T-cell (primary cell): Measurements from ENCODE around the gene ZNF133. TPM values are rescaled to one million over a fixed set of nuclear protein-coding genes. Genes with fewer than 3 reads are reported as not detected.
A peak's percentile ranks its signal among the peaks of the same experiment; 100 is the strongest.
"Not testable (repeated sequence)": the region's sequence is repeated elsewhere in the genome, so short reads cannot be mapped to it uniquely, and the experiment has no call there.

Experiments
- ATAC-seq, 4 experiments: fragments of 200-7000 bp in 3 of 4; fragments of 150-1000 bp in 1 of 4; cut with Tn5 transposase; replicated peaks in 1 of 4; 1 replicate in 3 of 4; 2 replicates in 1 of 4; pipeline ENCODE4 v1.10.0; 2021; ENCODE audit warnings: moderate library complexity in 3 of 4, mild to moderate bottlenecking in 2 of 4, moderate number of reproducible peaks in 1 of 4
- CTCF ChIA-PET, 2 donors: fragments of 300-600 bp; sonication (Branson Sonifier 250); formaldehyde crosslinking; loops; one replicate each; lab custom pipeline; 2022; ENCODE audit warnings: antibody characterized with exemption in 2 of 2; lab: Charles Lee
- POLR2A ChIA-PET, 2 donors: fragments of 300-600 bp; sonication (Branson Sonifier 250); formaldehyde crosslinking; loops; one replicate each; lab custom pipeline; 2022; ENCODE audit warnings: antibody characterized with exemption in 2 of 2; lab: Charles Lee
- DNase-seq, 35 experiments: peaks; one replicate each; pipeline versions ENCODE4 v3.0.0 to v3.0.0-alpha.2; 2013 to 2023
- H3K27ac ChIP-seq: one replicate; pipeline ENCODE4 v1.5.1; 2013; ENCODE audit warnings: low read length
- H3K27me3 ChIP-seq, 2 experiments: replicated peaks in 1 of 2; 1 replicate in 1 of 2; 2 replicates in 1 of 2; pipeline versions ENCODE4 v1.6.1 to v1.7.0; 2013; ENCODE audit warnings: low read length in 1 of 2, mixed read lengths in 1 of 2; ENCODE audit not compliant: control insufficient read depth in 2 of 2, insufficient read depth in 2 of 2; ENCODE audit errors: extremely low read depth in 1 of 2
- H3K36me3 ChIP-seq, 2 donors: 1 replicate in 1 of 2; 2 replicates in 1 of 2; pipeline versions ENCODE4 v1.6.1 to v1.7.0; 2013; ENCODE audit warnings: low read length in 1 of 2; ENCODE audit not compliant: control insufficient read depth in 2 of 2, insufficient read depth in 1 of 2; ENCODE audit errors: extremely low read depth in 1 of 2
- H3K4me1 ChIP-seq, 2 experiments: 1 replicate in 1 of 2; 2 replicates in 1 of 2; pipeline versions ENCODE4 v1.6.1 to v1.7.0; 2013; ENCODE audit warnings: low read length in 2 of 2, mixed read lengths in 1 of 2; ENCODE audit not compliant: insufficient read depth in 2 of 2, control insufficient read depth in 1 of 2; ENCODE audit errors: extremely low read depth in 1 of 2
- H3K4me3 ChIP-seq, 2 donors: 1 replicate in 1 of 2; 2 replicates in 1 of 2; pipeline versions ENCODE4 v1.5.1 to v1.7.0; 2013; ENCODE audit warnings: mild to moderate bottlenecking in 2 of 2, low read length in 1 of 2, moderate library complexity in 1 of 2; ENCODE audit not compliant: control insufficient read depth in 1 of 2; ENCODE audit errors: extremely low read depth in 1 of 2
- H3K9me3 ChIP-seq: 2 replicates; pipeline ENCODE4 v1.7.0; 2013
- H3K27ac Mint-ChIP-seq, 2 donors: one replicate each; pipeline ENCODE4 v1.8.0; 2020 to 2021; ENCODE audit warnings: mild to moderate bottlenecking in 2 of 2, mixed read lengths in 2 of 2
- H3K27me3 Mint-ChIP-seq, 2 donors: one replicate each; pipeline ENCODE4 v1.8.0; 2021 to 2022; ENCODE audit warnings: mixed read lengths in 2 of 2
- H3K36me3 Mint-ChIP-seq: one replicate; pipeline ENCODE4 v1.8.0; 2021; ENCODE audit warnings: mixed read lengths
- H3K4me1 Mint-ChIP-seq, 3 donors: one replicate each; pipeline ENCODE4 v1.8.0; 2020 to 2022; ENCODE audit warnings: mixed read lengths in 3 of 3, mild to moderate bottlenecking in 1 of 3
- H3K4me3 Mint-ChIP-seq, 3 donors: one replicate each; pipeline ENCODE4 v1.8.0; 2020 to 2022; ENCODE audit warnings: mild to moderate bottlenecking in 3 of 3, mixed read lengths in 3 of 3, moderate library complexity in 3 of 3
- H3K9me3 Mint-ChIP-seq, 3 donors: one replicate each; pipeline ENCODE4 v1.8.0; 2020 to 2022; ENCODE audit warnings: mixed read lengths in 3 of 3
- WGBS: methylation state at CpG from one replicate; pipeline ENCODE4 v1.1.5; 2013; ENCODE audit warnings: missing lambda C conversion rate; ENCODE audit not compliant: insufficient coverage; 5-methylcytosine and 5-hydroxymethylcytosine counted together
- total RNA-seq, 35 experiments: library from RNA in 6 of 35; stranded (reverse) in 6 of 35; fragments of 120-200 nt in 1 of 35; gene quantifications; one replicate each; pipeline versions ENCODE4 v1.2.1 to v1.2.4 and lab custom pipeline; 2013 to 2026

ZNF133 gene
- total RNA-seq, 5 donors from 2014 or later (not counting 1 experiment from before 2014, with no cell fraction given) = 6.8 to 14.6 (median 9.0) TPM

DNA sequence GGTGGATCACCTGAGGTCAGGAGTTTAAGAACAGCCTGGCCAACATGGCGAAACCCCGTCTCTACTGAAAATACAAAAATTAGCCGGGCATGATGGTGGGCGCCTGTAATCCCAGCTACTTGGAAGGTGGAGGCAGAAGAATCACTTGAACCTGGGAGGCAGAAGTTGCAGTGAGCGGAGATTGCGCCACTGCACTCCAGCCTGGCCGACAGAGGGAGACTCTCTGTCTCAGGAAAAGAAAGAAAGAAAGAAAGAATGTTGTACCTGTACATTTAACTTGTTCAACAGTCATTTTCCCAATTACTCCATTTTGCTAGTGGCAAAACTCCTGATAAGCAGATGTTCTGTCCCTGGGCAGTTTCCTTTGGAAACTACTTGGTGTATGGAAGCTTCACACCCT lies 12.4 kb upstream of the ZNF133 start:
- peaks cover 38 to 40% of the 10 kb centered on the region in 2 donors for H3K27me3 Mint-ChIP-seq
- H3K4me1 ChIP-seq, H3K9me3 ChIP-seq, H3K4me1 Mint-ChIP-seq, H3K27ac Mint-ChIP-seq, H3K27ac ChIP-seq, H3K36me3 Mint-ChIP-seq, H3K4me3 ChIP-seq, DNase-seq, H3K36me3 ChIP-seq, ATAC-seq, H3K27me3 ChIP-seq, H3K9me3 Mint-ChIP-seq, POLR2A ChIA-PET, H3K4me3 Mint-ChIP-seq: not testable (repeated sequence)
- WGBS = 86% methylated on average over 4 of the region's 7 CpGs
- CTCF ChIA-PET = interaction anchor here (0.6 to 1.4 kb wide), 3 partner anchors 8 to 157 kb away, joined by 4 to 5 read pairs (median 5); no protein-coding TSS in a partner anchor

DNA sequence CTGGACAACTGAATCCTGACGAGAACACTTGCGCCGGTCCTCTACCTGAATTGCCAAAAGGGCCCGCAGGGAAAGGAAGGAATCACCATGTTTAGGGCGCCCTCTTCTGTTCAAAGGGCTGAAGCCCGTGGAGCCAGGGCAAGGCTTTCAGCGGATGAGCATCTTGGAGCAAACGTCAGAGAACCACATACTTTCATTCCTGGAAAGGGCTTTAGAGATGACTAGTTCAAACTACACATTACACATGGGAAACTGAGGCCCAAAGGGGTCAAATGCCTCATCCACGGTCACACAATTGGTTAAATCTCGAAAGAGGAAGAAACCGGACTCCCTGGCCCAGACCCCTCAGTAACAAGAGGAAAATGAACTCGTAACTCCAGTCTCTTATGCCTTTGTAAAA lies 11.5 kb upstream of the ZNF133 start:
- DNase-seq (peak in 34 of 35 experiments; percentile 2 to 66 (median 28)), ATAC-seq (peak; percentile 30 to 63 (median 60))
- Mint-ChIP-seq H3K9me3 (no peaks in the 10 kb centered on the region), H3K27me3 (peaks cover 40% of the 10 kb centered on the region in 2 donors), H3K4me3 (no peak overlapping the region), H3K27ac (no peak overlapping the region), H3K36me3 (no peaks in the 10 kb centered on the region), H3K4me1 (peaks cover 0 to 3% (median 0%) of the 10 kb centered on the region in 3 donors)
- Histone ChIP-seq H3K27ac (no peak overlapping the region), H3K36me3 (no peaks in the 10 kb centered on the region), H3K4me3 (no peak overlapping the region), H3K4me1 (no peaks in the 10 kb centered on the region), H3K9me3 (no peaks in the 10 kb centered on the region), H3K27me3 (peaks cover 7 to 8% of the 10 kb centered on the region in 2 experiments)
- POLR2A ChIA-PET = no interaction called here
- CTCF ChIA-PET = interaction anchor here in 1 of 2 donors (1.4 kb wide), 2 partner anchors 9 kb away, joined by 5 read pairs; no protein-coding TSS in a partner anchor
- 7% methylated on average over 9 of the region's 12 CpGs for WGBS

DNA sequence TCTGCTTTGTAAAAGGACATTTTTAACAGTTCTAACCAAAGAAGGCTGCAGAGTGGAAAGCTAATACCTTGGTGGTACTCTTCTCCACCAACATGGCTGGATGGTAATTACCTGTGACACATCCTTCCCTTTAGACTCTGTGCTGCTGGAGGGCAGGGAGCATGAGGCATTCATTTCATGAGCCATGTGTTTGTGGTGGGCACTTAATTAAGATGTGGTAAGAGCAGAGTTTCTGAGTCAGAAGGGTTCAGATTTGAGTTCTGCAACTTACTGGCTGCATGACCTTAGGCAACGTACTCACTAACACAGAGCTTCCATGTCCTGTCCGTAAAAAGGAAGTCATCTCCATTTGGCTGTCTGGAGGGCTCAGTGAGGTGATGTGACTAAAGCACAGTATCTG lies 9.1 kb upstream of the ZNF133 start:
- Mint-ChIP-seq H3K4me1 (peaks cover 0 to 3% (median 0%) of the 10 kb centered on the region in 3 donors), H3K27ac (no peak overlapping the region), H3K9me3 (peaks cover 0 to 3% (median 0%) of the 10 kb centered on the region in 3 donors), H3K36me3 (no peaks in the 10 kb centered on the region), H3K27me3 (peaks cover 34 to 46% of the 10 kb centered on the region in 2 donors), H3K4me3 (no peak overlapping the region)
- no peak for ATAC-seq
- Histone ChIP-seq H3K27me3 (peaks cover 7 to 8% of the 10 kb centered on the region in 2 experiments), H3K9me3 (no peaks in the 10 kb centered on the region), H3K36me3 (no peaks in the 10 kb centered on the region), H3K4me1 (no peaks in the 10 kb centered on the region), H3K4me3 (no peak overlapping the region), H3K27ac (no peak overlapping the region)
- DNase-seq = no peak
- no CpG with 5 or more reads among the region's 2 CpGs for WGBS
- POLR2A ChIA-PET = no interaction called here
- CTCF ChIA-PET = interaction anchor here in 1 of 2 donors (0.6 kb wide), 1 partner anchor 138 kb away, joined by 4 read pairs; no protein-coding TSS in a partner anchor

DNA sequence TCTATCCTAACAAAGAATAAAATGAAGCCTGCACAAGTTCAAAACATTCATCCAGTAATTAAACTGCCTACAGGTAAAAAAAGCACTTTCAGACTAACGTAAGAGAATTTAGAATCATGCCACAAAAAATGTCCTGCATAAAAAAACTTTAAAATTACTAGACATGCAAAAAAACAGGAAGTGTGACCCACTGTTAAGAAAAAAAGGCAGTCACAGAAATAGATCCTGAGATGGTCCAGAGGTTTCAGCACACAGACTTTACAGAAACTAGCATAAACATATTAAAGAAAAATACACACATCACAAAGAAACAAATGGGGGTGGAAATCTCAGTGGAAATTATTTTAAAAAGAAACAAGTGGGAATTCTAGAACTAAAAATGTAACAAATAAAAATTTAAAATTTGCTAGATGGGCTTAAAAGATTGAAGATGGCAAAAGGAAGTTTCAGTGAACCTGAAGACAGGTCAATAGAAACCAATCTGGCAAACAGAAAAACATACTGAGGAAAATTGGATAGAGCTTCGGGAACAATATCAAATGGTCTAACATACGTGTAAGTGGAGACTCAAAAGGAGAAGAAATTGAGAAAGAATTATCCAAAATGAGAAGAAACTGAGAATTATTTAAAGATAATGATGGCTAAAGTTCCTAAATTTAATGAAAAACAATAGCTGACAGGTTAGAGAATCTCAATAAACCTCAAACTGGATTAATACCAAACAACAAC lies 3.4 kb upstream of the ZNF133 start:
- peaks cover 36 to 45% of the 10 kb centered on the region in 2 donors for H3K27me3 Mint-ChIP-seq
- H3K27ac Mint-ChIP-seq = no peak overlapping the region
- peaks cover 15 to 22% (median 21%) of the 10 kb centered on the region in 3 donors for H3K4me1 Mint-ChIP-seq
- H3K9me3 ChIP-seq = no peaks in the 10 kb centered on the region
- no peak for DNase-seq
- no peak for ATAC-seq
- peaks cover 3 to 6% of the 10 kb centered on the region in 2 experiments for H3K27me3 ChIP-seq
- no peak overlapping the region for H3K4me3 ChIP-seq
- POLR2A ChIA-PET = no interaction called here
- peaks cover 11 to 21% (median 13%) of the 10 kb centered on the region in 3 donors for H3K9me3 Mint-ChIP-seq
- H3K36me3 ChIP-seq = no peaks in the 10 kb centered on the region
- H3K27ac ChIP-seq = no peak overlapping the region
- H3K4me3 Mint-ChIP-seq = no peak overlapping the region
- CTCF ChIA-PET = no interaction called here
- 100% methylated on average over 1 of the region's 3 CpGs for WGBS
- H3K36me3 Mint-ChIP-seq = peaks cover 4% of the 10 kb centered on the region
- peaks cover 6 to 15% of the 10 kb centered on the region in 2 experiments for H3K4me1 ChIP-seq

DNA sequence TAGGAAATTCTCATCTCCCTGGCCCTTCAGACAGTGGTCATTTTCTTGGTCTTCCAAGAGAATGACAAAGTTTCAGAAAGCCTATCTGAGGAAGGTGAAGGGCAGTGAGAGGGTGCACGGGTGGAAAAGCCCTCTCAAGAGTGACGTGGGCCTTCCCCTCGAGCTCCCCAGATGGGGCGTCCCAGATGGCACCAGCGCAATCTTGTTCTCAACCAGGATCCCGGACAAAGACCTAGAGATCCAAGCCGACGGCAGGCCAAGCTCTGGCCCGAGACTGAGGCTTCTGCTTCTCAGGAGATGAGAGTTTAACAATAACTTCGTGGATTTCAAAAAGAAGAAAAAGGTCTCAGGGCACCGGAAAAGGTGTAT lies 797 bp upstream of the ZNF133 start:
- ChIA-PET POLR2A (interaction anchor here in 1 of 2 donors (1.3 to 1.4 kb wide), 3 partner anchors 220 to 506 kb away, joined by 3 to 11 read pairs (median 7); partner anchors contain the start of gene SEC23B), CTCF (interaction anchor here in 1 of 2 donors (1.2 to 1.7 kb wide), 4 partner anchors 150 to 605 kb away, joined by 3 to 10 read pairs (median 4); partner anchors contain the start of genes KAT14, PET117, RBBP9 and RRBP1)
- DNase-seq (no peak), ATAC-seq (peak in 1 of 4 experiments; percentile 0)
- Histone ChIP-seq H3K27ac (peak overlapping the region; percentile 91), H3K4me3 (peak overlapping the region; percentile 67 to 92), H3K9me3 (no peaks in the 10 kb centered on the region), H3K27me3 (peaks cover 0 to 3% of the 10 kb centered on the region in 2 experiments), H3K36me3 (peaks cover 0 to 4% of the 10 kb centered on the region in 2 donors), H3K4me1 (peaks cover 6 to 15% of the 10 kb centered on the region in 2 experiments)
- peaks cover 11 to 21% (median 13%) of the 10 kb centered on the region in 3 donors for H3K9me3 Mint-ChIP-seq
- peaks cover 23% of the 10 kb centered on the region for H3K36me3 Mint-ChIP-seq
- peak overlapping the region; percentile 96 to 99 (median 96) for H3K4me3 Mint-ChIP-seq
- peaks cover 22 to 31% of the 10 kb centered on the region in 2 donors for H3K27me3 Mint-ChIP-seq
- WGBS = 15% methylated on average over 11 of the region's 11 CpGs
- peak overlapping the region; percentile 97 to 100 for H3K27ac Mint-ChIP-seq
- H3K4me1 Mint-ChIP-seq = peaks cover 27 to 40% (median 27%) of the 10 kb centered on the region in 3 donors

DNA sequence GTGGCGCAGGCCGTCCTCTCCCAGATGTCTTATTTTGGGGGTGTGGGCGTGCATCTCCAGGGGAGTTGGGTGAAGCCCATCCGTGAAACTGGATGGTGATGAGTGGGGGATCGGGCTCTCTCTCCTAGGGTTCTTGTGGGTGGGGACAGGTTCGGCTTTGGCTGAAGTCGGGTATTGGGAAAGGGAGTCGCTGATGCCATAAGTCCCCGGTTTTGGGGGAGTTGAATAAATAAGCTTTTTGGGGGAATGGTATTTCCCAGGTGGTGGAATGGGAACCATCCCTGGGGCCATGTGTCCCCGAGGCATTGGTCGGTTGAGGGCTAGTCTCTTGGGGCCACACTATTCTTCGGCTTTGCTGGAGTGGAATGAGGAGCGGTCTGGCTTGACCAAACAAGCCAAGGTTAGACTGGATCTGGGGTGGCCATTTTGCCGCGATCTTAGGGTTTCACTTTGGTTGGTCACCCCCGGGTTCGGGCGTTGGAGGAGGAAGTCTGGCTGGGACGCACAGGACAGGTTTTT lies 481 bp downstream of the ZNF133 start:
- H3K27me3 Mint-ChIP-seq = peaks cover 15 to 23% of the 10 kb centered on the region in 2 donors
- H3K36me3 Mint-ChIP-seq = peaks cover 30% of the 10 kb centered on the region
- no peak for ATAC-seq
- peak overlapping the region; percentile 96 to 99 (median 96) for H3K4me3 Mint-ChIP-seq
- WGBS = 15% methylated on average over 19 of the region's 19 CpGs
- H3K4me1 ChIP-seq = peaks cover 6 to 15% of the 10 kb centered on the region in 2 experiments
- H3K27ac ChIP-seq = peak overlapping the region; percentile 91
- H3K36me3 ChIP-seq = peaks cover 0 to 12% of the 10 kb centered on the region in 2 donors
- H3K27me3 ChIP-seq = peaks cover 0 to 3% of the 10 kb centered on the region in 2 experiments
- peaks cover 11 to 21% (median 13%) of the 10 kb centered on the region in 3 donors for H3K9me3 Mint-ChIP-seq
- H3K9me3 ChIP-seq = no peaks in the 10 kb centered on the region
- POLR2A ChIA-PET = interaction anchor here in 1 of 2 donors (0.6 to 1.4 kb wide), 4 partner anchors 178 to 777 kb away, joined by 3 to 11 read pairs (median 4); partner anchors contain the start of genes DZANK1, POLR3F and SEC23B
- H3K27ac Mint-ChIP-seq = peak overlapping the region; percentile 97 to 100
- CTCF ChIA-PET = interaction anchor here in 1 of 2 donors (0.5 to 1.7 kb wide), 4 partner anchors 151 to 218 kb away, joined by 3 to 10 read pairs (median 4); partner anchors contain the start of genes DZANK1, KAT14, PET117 and POLR3F
- H3K4me3 ChIP-seq = peak overlapping the region; percentile 67 to 92
- DNase-seq = no peak
- peaks cover 27 to 46% (median 27%) of the 10 kb centered on the region in 3 donors for H3K4me1 Mint-ChIP-seq
